Mammary epithelial cell (primary cell): ENCODE measurements around the gene STK33.

Experiments used
- EZH2 ChIP-seq: IDR thresholded peaks from 2 replicates; pipeline ENCODE4 v1.6.1; 2012; ENCODE audit warnings: low read length, inconsistent platforms, borderline replicate concordance
- TF ChIP-seq, protein P1 (sequence below), 2 donors: IDR thresholded peaks in 1 of 2; conservative IDR thresholded peaks in 1 of 2; 2 replicates each; pipeline ENCODE4 v1.5.1; 2011 to 2012; ENCODE audit warnings: inconsistent platforms in 2 of 2, low read length in 2 of 2, mild to moderate bottlenecking in 2 of 2, control low read depth in 1 of 2, low read depth in 1 of 2; ENCODE audit not compliant: insufficient read depth in 1 of 2; ENCODE audit errors: extremely low read depth in 1 of 2

DNA sequence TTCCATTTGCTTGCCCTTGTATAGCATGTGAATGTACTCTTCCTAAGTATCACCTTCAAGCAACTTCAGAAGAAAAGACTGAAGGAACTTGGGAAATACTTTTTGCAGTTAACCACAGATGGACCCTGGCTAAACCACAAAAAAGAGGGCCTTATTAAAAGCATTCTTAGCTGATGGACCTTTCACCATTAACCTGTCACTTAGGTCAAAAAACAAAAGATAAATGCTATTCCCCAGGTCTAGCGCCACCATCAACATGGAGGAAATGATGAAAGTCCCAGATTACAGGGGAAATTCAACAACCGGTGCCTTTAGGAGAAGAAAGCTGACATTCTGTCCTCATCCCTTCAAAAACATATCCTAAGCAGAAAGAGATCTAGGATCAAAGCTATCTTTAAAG lies 29.5 kb downstream of the STK33 start:
- TF ChIP-seq, protein P1, sequence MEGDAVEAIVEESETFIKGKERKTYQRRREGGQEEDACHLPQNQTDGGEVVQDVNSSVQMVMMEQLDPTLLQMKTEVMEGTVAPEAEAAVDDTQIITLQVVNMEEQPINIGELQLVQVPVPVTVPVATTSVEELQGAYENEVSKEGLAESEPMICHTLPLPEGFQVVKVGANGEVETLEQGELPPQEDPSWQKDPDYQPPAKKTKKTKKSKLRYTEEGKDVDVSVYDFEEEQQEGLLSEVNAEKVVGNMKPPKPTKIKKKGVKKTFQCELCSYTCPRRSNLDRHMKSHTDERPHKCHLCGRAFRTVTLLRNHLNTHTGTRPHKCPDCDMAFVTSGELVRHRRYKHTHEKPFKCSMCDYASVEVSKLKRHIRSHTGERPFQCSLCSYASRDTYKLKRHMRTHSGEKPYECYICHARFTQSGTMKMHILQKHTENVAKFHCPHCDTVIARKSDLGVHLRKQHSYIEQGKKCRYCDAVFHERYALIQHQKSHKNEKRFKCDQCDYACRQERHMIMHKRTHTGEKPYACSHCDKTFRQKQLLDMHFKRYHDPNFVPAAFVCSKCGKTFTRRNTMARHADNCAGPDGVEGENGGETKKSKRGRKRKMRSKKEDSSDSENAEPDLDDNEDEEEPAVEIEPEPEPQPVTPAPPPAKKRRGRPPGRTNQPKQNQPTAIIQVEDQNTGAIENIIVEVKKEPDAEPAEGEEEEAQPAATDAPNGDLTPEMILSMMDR (conservative IDR thresholded peaks at IDR 0.05 in 1 of 2, IDR thresholded peaks at IDR 0.05 in 1 of 2; ENCODE audit: extremely low read depth in 1 of 2, insufficient read depth in 1 of 2, low read depth in 1 of 2, low read length in 2 of 2) = no peak
- no peak for TF ChIP-seq EZH2
